ENCODE results near the gene CEP250. TPM values are rescaled to one million over a fixed set of nuclear protein-coding genes. Genes with fewer than 3 reads are reported as not detected.
A peak's percentile ranks its signal among the peaks of the same experiment; 100 is the strongest.

The CEP250 gene
- total RNA-seq, 1 experiment from 2014 or later: 52.5 TPM

GRCh38 chr20:35556871-35557270, 101.5 kb downstream of the CEP250 start:
- BruUV-seq (replicated peaks): no TSS peak

GRCh38 chr20:35558451-35558850, 103.1 kb downstream of the CEP250 start:
- Histone ChIP-seq H3K36me3 (ENCODE audit: low read depth, low read length) (peaks cover 35% of the 10 kb centered on the region), H3K79me2 (ENCODE audit: low read length) (no peaks in the 10 kb centered on the region), H2AFZ (ENCODE audit: low read length) (no peak overlapping the region), H3K27ac (ENCODE audit: low read length) (no peak overlapping the region), H3K4me2 (ENCODE audit: low read length) (no peak overlapping the region), H3K9ac (ENCODE audit: low read length) (no peak overlapping the region), H3K9me3 (ENCODE audit: low read length) (no peaks in the 10 kb centered on the region), H3K4me3 (ENCODE audit: low read length) (no peak overlapping the region), H3K27me3 (ENCODE audit: low read length) (no peaks in the 10 kb centered on the region), H3F3A (ENCODE audit: low read length, unreplicated experiment) (no peaks in the 10 kb centered on the region), H3K4me1 (ENCODE audit: insufficient read depth, low read length) (peaks cover 15% of the 10 kb centered on the region), H4K20me1 (ENCODE audit: low read length) (no peaks in the 10 kb centered on the region), H3K9me2 (replicated peaks; ENCODE audit: low read length) (no peaks in the 10 kb centered on the region)
- DNase-seq: no peak
- POLR2A ChIA-PET (ENCODE audit: unreplicated experiment): no interaction called here
- TF ChIP-seq EZH2 (IDR thresholded peaks at IDR 0.05; ENCODE audit: low read length, unreplicated experiment) (no peak), CTCF (conservative IDR thresholded peaks at IDR 0.05; ENCODE audit: low read depth, low read length) (no peak), EZH2phosphoT487 (IDR thresholded peaks at IDR 0.05; ENCODE audit: borderline replicate concordance, low read length) (no peak)
- CTCF ChIA-PET: no interaction called here
- intact Hi-C loops (cut with micrococcal nuclease): no loop called here
- no peak for ATAC-seq
- no TSS peak for BruUV-seq (replicated peaks)

More at GRCh38 chr20:35556871-35557270, 101.5 kb downstream of the CEP250 start:
- DNase-seq (no peak), ATAC-seq (no peak)
- H3K9me3 ChIP-seq (ENCODE audit: low read length): no peaks in the 10 kb centered on the region
- peaks cover 15% of the 10 kb centered on the region for H3K4me1 ChIP-seq (ENCODE audit: insufficient read depth, low read length)
- H3K4me2 ChIP-seq (ENCODE audit: low read length): no peak overlapping the region
- no peak overlapping the region for H3K4me3 ChIP-seq (ENCODE audit: low read length)
- no peaks in the 10 kb centered on the region for H3K9me2 ChIP-seq (replicated peaks; ENCODE audit: low read length)
- no peaks in the 10 kb centered on the region for H3F3A ChIP-seq (ENCODE audit: low read length, unreplicated experiment)
- no peak overlapping the region for H3K9ac ChIP-seq (ENCODE audit: low read length)
- no peak for TF ChIP-seq CTCF (conservative IDR thresholded peaks at IDR 0.05; ENCODE audit: low read depth, low read length)
- no peak for TF ChIP-seq EZH2 (IDR thresholded peaks at IDR 0.05; ENCODE audit: low read length, unreplicated experiment)
- TF ChIP-seq EZH2phosphoT487 (IDR thresholded peaks at IDR 0.05; ENCODE audit: borderline replicate concordance, low read length): no peak
- no peaks in the 10 kb centered on the region for H4K20me1 ChIP-seq (ENCODE audit: low read length)
- ChIA-PET CTCF (no interaction called here), POLR2A (ENCODE audit: unreplicated experiment) (no interaction called here)
- no peak overlapping the region for H2AFZ ChIP-seq (ENCODE audit: low read length)
- no peak overlapping the region for H3K27ac ChIP-seq (ENCODE audit: low read length)
- intact Hi-C loops (cut with micrococcal nuclease): no loop called here
- no peaks in the 10 kb centered on the region for H3K27me3 ChIP-seq (ENCODE audit: low read length)
- H3K36me3 ChIP-seq (ENCODE audit: low read depth, low read length): peaks cover 39% of the 10 kb centered on the region
- no peaks in the 10 kb centered on the region for H3K79me2 ChIP-seq (ENCODE audit: low read length)

- H3K4me3 ChIP-seq (ENCODE audit: low read length): no peak overlapping the region
- no peak for DNase-seq
- no peaks in the 10 kb centered on the region for H4K20me1 ChIP-seq (ENCODE audit: low read length)
- H3K4me2 ChIP-seq (ENCODE audit: low read length): no peak overlapping the region
- ATAC-seq: no peak
- no peak overlapping the region for H3K9ac ChIP-seq (ENCODE audit: low read length)
- no peaks in the 10 kb centered on the region for H3K27me3 ChIP-seq (ENCODE audit: low read length)
- H2AFZ ChIP-seq (ENCODE audit: low read length): no peak overlapping the region
- H3K9me2 ChIP-seq (replicated peaks; ENCODE audit: low read length): no peaks in the 10 kb centered on the region
- H3K27ac ChIP-seq (ENCODE audit: low read length): peak overlapping the region; percentile 27
- POLR2A ChIA-PET (ENCODE audit: unreplicated experiment): no interaction called here
- intact Hi-C loops (cut with micrococcal nuclease): no loop called here
- H3K9me3 ChIP-seq (ENCODE audit: low read length): no peaks in the 10 kb centered on the region
- H3K4me1 ChIP-seq (ENCODE audit: insufficient read depth, low read length): peaks cover 15% of the 10 kb centered on the region
- H3K79me2 ChIP-seq (ENCODE audit: low read length): no peaks in the 10 kb centered on the region
- no peaks in the 10 kb centered on the region for H3F3A ChIP-seq (ENCODE audit: low read length, unreplicated experiment)
- CTCF ChIA-PET: no interaction called here
- peaks cover 31% of the 10 kb centered on the region for H3K36me3 ChIP-seq (ENCODE audit: low read depth, low read length)
- TF ChIP-seq EZH2 (IDR thresholded peaks at IDR 0.05; ENCODE audit: low read length, unreplicated experiment): no peak
- no peak for TF ChIP-seq EZH2phosphoT487 (IDR thresholded peaks at IDR 0.05; ENCODE audit: borderline replicate concordance, low read length)
- TF ChIP-seq CTCF (conservative IDR thresholded peaks at IDR 0.05; ENCODE audit: low read depth, low read length): no peak
- BruUV-seq (replicated peaks): TSS peak; percentile 55
Measured at GRCh38 chr20:35559042-35559693, 103.8 kb downstream of the CEP250 start.
